Sigmoid colon (tissue), 7 donors: Measurements from ENCODE around the gene CTXND2. TPM values are rescaled to one million over a fixed set of nuclear protein-coding genes. Genes with fewer than 3 reads are reported as not detected.
"Not testable (repeated sequence)": the region's sequence is repeated elsewhere in the genome, so short reads cannot be mapped to it uniquely, and the experiment has no call there.

Experiments
- DNase-seq: peaks from one replicate; pipeline ENCODE4 v3.0.0-alpha.2; 2019
- H3K27ac ChIP-seq, 4 donors: fragments of 200-600 bp; sonication (generic); one replicate each; pipeline ENCODE4 v1.5.1; 2016 to 2019; ENCODE audit warnings: mild to moderate bottlenecking in 1 of 4
- H3K27me3 ChIP-seq, 3 donors: fragments of 200-600 bp; sonication (generic); one replicate each; pipeline ENCODE4 v1.5.1; 2019; ENCODE audit warnings: mild to moderate bottlenecking in 1 of 3
- H3K36me3 ChIP-seq, 4 donors: fragments of 200-600 bp; sonication (generic); one replicate each; pipeline ENCODE4 v1.5.1; 2016 to 2019
- H3K4me1 ChIP-seq, 4 donors: fragments of 200-600 bp; sonication (generic); one replicate each; pipeline ENCODE4 v1.5.1; 2017 to 2019
- H3K4me3 ChIP-seq, 4 donors: fragments of 200-600 bp; sonication (generic); one replicate each; pipeline ENCODE4 v1.5.1; 2017 to 2019; ENCODE audit warnings: mild to moderate bottlenecking in 2 of 4, moderate library complexity in 1 of 4
- H3K9me3 ChIP-seq, 4 donors: fragments of 200-600 bp in 3 of 4; sonication (generic) in 3 of 4; one replicate each; pipeline versions ENCODE4 v1.5.1 to v1.6.1; 2013 to 2019
- EP300 ChIP-seq, 4 donors: sonication (generic); formaldehyde crosslinking; IDR thresholded peaks; one replicate each; pipeline ENCODE4 v1.6.1; 2017; ENCODE audit warnings: antibody characterized with exemption in 4 of 4
- POLR2A ChIP-seq, 2 donors: fragments of 450-650 bp; IDR thresholded peaks; one replicate each; pipeline ENCODE4 v1.6.1; 2016; ENCODE audit warnings: antibody characterized with exemption in 2 of 2, mild to moderate bottlenecking in 2 of 2, moderate library complexity in 2 of 2
- POLR2AphosphoS5 ChIP-seq, 4 donors: sonication (generic); formaldehyde crosslinking; IDR thresholded peaks; one replicate each; pipeline ENCODE4 v1.6.1; 2017; ENCODE audit warnings: antibody characterized with exemption in 4 of 4
- WGBS, 2 donors: extraction: QIAGEN DNeasy Blood & Tissue Kit; methylation state at CpG; one replicate each; pipeline ENCODE4 v1.1.7; 2013; 5-methylcytosine and 5-hydroxymethylcytosine counted together
- intact Hi-C: fragments of 100-400 bp; cut with DNase I; formaldehyde crosslinking; loops from one replicate; pipeline ENCODE4 v1.15.1; 2023
- polyA plus RNA-seq, 3 donors: library from polyadenylated mRNA; stranded (reverse); fragments of 200-250 nt; gene quantifications; one replicate each; pipeline ENCODE4 v1.2.3, GENCODE V29; 2013
- total RNA-seq, 4 donors: library from RNA; depleted of rRNA; stranded (reverse); fragments of >200 nt; gene quantifications; one replicate each; pipeline ENCODE4 v1.1.0, GENCODE V29; 2016
- TF ChIP-seq, protein P1 (sequence below), 4 experiments: fragments of 450-650 bp in 3 of 4; fragments of 200-600 bp in 1 of 4; IDR thresholded peaks; one replicate each; pipeline ENCODE4 v1.5.1; 2016 to 2019; ENCODE audit warnings: antibody characterized with exemption in 4 of 4, mild to moderate bottlenecking in 3 of 4, moderate library complexity in 2 of 4
- donor health status: healthy with polysubstance abuse.
- donor health status: Bipolar disorder and iron deficiency.
- donor health status: healthy.

CTXND2 gene
- total and polyA plus RNA-seq, 7 donors, result not detected

DNA sequence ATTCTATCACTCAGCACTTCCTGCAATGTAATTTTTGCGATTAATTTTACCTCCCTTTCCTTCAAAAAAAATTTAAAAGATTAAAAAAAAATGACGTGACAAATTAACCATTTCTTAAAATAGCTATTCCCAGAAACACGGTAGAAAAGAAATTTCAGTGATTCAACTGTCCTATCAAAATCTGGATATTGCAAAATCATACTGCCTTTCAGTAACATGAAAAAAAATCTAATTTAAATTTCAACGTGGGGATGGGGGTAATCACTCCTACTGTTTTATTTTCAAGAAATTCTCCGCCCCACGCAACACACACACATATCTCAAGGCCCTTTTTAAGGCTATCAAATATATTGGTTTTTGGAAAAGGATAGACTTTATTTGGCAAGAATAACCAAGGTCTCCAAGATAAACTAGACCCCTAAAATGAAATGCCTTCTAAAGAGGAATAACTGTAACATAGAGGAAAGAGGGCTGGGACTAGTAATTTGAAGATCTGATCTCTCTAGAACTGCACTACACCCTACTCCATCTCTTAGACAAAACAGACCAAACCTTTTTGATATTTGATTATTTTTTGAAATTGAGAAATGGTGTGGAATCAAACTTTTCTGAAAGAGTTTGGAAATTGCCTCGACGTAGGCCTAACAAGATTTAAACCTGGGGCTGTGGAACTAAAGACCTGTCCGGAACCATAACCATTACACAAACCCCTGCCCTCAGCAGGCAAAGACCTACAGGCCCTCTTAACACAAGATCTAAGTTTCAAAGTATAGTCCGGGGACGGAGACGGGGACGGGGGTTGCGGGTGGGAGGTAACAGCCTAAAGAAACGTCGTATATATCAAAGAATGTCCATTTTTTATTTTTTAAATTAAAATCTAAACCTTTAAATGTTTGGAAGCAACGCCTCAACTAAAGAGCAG lies 11.5 kb upstream of the CTXND2 start:
- H3K4me3 ChIP-seq, result peak overlapping the region; percentile 71 to 100 (median 91)
- TF ChIP-seq POLR2A (IDR thresholded peaks at IDR 0.05) (no peak), EP300 (IDR thresholded peaks at IDR 0.05) (no peak), POLR2AphosphoS5 (IDR thresholded peaks at IDR 0.05) (no peak)
- TF ChIP-seq, protein P1, sequence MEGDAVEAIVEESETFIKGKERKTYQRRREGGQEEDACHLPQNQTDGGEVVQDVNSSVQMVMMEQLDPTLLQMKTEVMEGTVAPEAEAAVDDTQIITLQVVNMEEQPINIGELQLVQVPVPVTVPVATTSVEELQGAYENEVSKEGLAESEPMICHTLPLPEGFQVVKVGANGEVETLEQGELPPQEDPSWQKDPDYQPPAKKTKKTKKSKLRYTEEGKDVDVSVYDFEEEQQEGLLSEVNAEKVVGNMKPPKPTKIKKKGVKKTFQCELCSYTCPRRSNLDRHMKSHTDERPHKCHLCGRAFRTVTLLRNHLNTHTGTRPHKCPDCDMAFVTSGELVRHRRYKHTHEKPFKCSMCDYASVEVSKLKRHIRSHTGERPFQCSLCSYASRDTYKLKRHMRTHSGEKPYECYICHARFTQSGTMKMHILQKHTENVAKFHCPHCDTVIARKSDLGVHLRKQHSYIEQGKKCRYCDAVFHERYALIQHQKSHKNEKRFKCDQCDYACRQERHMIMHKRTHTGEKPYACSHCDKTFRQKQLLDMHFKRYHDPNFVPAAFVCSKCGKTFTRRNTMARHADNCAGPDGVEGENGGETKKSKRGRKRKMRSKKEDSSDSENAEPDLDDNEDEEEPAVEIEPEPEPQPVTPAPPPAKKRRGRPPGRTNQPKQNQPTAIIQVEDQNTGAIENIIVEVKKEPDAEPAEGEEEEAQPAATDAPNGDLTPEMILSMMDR (IDR thresholded peaks at IDR 0.05), result no peak
- no peaks in the 10 kb centered on the region for H3K27me3 ChIP-seq
- 11% methylated on average over 17 of the region's 17 CpGs for WGBS, 2 donors
- H3K36me3 ChIP-seq, result peaks cover 0 to 4% (median 0%) of the 10 kb centered on the region in 4 donors
- no peak for DNase-seq
- peak overlapping the region; percentile 92 to 100 (median 96) for H3K27ac ChIP-seq
- intact Hi-C loops, result loop anchor here (5.0 kb wide), 2 partner anchors 102 to 313 kb away; no protein-coding TSS in a partner anchor
- peaks cover 0 to 25% (median 16%) of the 10 kb centered on the region in 4 donors for H3K4me1 ChIP-seq
- no peaks in the 10 kb centered on the region for H3K9me3 ChIP-seq

DNA sequence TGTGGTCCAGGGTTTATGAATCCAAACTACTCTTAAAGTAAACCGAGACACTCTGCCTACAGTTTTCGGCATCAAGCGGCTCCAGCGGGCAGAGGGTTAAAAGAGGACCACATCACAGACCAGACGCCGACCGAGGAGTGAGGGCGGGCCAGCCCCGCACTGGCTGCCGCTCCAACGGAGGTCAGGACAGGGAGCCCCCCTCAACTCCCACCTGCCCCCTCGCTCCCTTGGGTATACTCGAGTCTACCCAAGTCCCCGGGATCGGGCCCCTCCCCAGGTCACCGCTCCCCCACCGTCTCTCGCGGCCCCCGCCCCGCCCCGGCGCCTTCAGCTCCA lies 10.8 kb upstream of the CTXND2 start:
- peak overlapping the region; percentile 92 to 100 (median 96) for H3K27ac ChIP-seq
- intact Hi-C loops, result loop anchor here (5.0 kb wide), 2 partner anchors 101 to 314 kb away; no protein-coding TSS in a partner anchor
- no peak for DNase-seq
- peaks cover 0 to 25% (median 16%) of the 10 kb centered on the region in 4 donors for H3K4me1 ChIP-seq
- WGBS, 2 donors, result 0 to 1% methylated on average over 23 of the region's 23 CpGs
- TF ChIP-seq EP300 (IDR thresholded peaks at IDR 0.05) (no peak), POLR2AphosphoS5 (IDR thresholded peaks at IDR 0.05) (no peak), POLR2A (IDR thresholded peaks at IDR 0.05) (no peak)
- TF ChIP-seq, protein P1 (IDR thresholded peaks at IDR 0.05), result no peak
- no peaks in the 10 kb centered on the region for H3K27me3 ChIP-seq
- H3K4me3 ChIP-seq, result peak overlapping the region; percentile 71 to 100 (median 91)
- peaks cover 0 to 4% (median 0%) of the 10 kb centered on the region in 4 donors for H3K36me3 ChIP-seq
- H3K9me3 ChIP-seq, result no peaks in the 10 kb centered on the region

DNA sequence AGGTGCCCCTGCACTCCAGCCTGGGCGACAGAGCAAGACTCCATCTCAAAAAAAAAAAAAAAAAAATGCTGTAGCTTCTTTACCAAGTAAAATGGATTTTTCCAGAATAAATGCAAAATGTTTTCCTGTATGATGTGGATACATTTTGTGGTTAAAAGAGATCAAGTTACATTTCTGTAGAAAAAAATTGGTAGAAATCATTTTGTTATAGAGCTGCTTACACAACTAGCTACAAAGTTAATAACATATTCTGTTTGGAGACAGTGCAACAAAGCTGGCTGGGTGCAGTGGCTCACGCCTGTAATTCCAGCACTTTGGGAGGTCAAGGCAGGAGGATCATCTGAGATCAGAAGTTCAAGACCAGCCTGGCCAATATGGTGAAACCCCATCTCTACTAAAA lies 8.0 kb upstream of the CTXND2 start:
- peaks cover 0 to 21% (median 15%) of the 10 kb centered on the region in 4 donors for H3K4me1 ChIP-seq
- intact Hi-C loops, result loop anchor here (5.0 kb wide), 2 partner anchors 98 to 317 kb away; no protein-coding TSS in a partner anchor
- not testable (repeated sequence) for H3K9me3 ChIP-seq, H3K27ac ChIP-seq, H3K27me3 ChIP-seq, DNase-seq, H3K4me3 ChIP-seq, H3K36me3 ChIP-seq
- 93 to 94% methylated on average over 2 of the region's 2 CpGs for WGBS, 2 donors

DNA sequence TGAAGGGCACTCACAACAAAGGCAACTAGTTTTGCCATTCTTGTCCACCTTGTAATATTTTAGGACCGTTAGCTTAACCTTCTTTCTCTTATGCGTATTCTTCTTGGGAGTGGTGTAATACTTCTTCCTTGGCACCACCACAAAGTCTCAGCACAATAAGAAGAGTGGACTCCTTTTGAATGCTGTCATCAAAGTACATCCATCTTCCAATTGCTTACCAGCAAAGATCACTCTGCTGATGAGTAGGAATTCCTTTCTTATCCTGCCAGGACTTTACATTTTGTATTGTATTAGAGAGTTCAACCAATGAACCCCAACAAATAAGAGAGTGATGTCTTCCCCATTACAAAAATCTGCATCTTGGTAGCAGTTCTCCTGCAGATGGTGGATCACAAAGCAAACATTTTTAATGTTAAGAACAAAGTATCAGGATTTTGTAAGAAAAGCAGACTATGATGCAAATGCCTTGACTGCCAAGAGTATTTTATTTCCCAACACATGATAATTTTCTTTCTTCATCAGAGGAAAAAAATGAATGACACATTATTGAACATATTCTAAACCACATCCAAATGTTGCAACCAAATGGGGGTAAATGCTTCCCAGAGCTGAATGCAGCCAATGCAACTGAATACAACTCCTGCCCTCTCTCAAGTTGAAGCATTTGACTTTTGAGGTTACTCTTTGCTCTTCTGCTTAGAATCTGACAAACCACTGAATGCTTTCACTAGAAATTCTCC lies 5.4 kb upstream of the CTXND2 start:
- Histone ChIP-seq H3K27me3 (no peaks in the 10 kb centered on the region), H3K4me1 (peaks cover 0 to 6% (median 3%) of the 10 kb centered on the region in 4 donors), H3K36me3 (no peaks in the 10 kb centered on the region), H3K27ac (peak overlapping the region; percentile 6 to 75 (median 40)), H3K9me3 (no peaks in the 10 kb centered on the region), H3K4me3 (no peak overlapping the region)
- WGBS, 2 donors, result 46 to 78% methylated on average over 2 of the region's 2 CpGs
- TF ChIP-seq POLR2AphosphoS5 (IDR thresholded peaks at IDR 0.05) (peak in 3 of 4 donors; percentile 29 to 41 (median 38)), POLR2A (IDR thresholded peaks at IDR 0.05) (no peak)
- DNase-seq, result no peak
- intact Hi-C loops, result no loop called here

DNA sequence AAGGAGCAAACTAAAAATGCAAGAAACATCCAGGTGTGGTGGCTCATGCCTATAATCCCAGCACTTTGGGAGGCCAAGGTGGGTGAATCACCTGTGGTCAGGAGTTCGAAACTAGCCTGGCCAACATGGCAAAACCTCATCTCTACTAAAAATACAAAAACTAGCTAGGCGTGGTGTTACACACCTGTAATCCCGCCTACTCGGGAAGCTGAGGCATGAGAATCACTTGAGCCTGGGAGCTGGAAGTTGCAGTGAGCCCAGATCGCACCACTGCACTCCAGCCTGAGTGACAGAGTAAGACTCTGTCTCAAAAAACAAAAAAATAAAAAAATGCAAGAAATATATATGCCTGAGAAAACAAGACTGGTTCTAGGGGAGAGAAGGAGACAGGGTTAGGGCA lies 3.8 kb upstream of the CTXND2 start:
- H3K9me3 ChIP-seq, DNase-seq, H3K27me3 ChIP-seq, H3K4me3 ChIP-seq, intact Hi-C loops, H3K4me1 ChIP-seq, H3K27ac ChIP-seq, H3K36me3 ChIP-seq: not testable (repeated sequence)
- WGBS, 2 donors, result 91 to 94% methylated on average over 5 of the region's 5 CpGs

DNA sequence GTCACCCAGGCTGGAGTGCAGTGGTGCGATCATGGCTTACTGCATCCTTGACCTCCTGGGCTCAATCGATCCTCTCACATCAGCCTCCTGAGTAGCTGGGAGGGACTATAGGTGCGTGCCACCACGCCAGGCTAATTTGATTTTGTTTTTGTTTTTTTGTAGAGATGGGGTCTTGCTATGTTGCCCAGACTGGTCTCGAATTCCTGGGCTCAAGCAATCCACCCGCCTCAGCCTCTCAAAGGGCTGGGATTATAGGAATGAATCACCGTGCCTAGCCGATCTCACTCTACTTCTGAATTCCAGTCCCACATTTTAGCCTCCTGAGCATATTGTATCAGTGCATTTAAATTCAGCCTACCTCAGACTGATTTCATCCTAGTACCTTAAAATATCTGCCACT lies 1.8 kb downstream of the CTXND2 start:
- no peak overlapping the region for H3K4me3 ChIP-seq
- TF ChIP-seq EP300 (IDR thresholded peaks at IDR 0.05) (no peak), POLR2A (IDR thresholded peaks at IDR 0.05) (no peak), POLR2AphosphoS5 (IDR thresholded peaks at IDR 0.05) (no peak)
- TF ChIP-seq, protein P1 (IDR thresholded peaks at IDR 0.05), result no peak
- no peak overlapping the region for H3K27ac ChIP-seq
- intact Hi-C loops, result no loop called here
- H3K27me3 ChIP-seq, result no peaks in the 10 kb centered on the region
- H3K4me1 ChIP-seq, result no peaks in the 10 kb centered on the region
- no peak for DNase-seq
- 90 to 94% methylated on average over 8 of the region's 8 CpGs for WGBS, 2 donors
- no peaks in the 10 kb centered on the region for H3K36me3 ChIP-seq
- H3K9me3 ChIP-seq, result no peaks in the 10 kb centered on the region
